ENCODE measurements around the gene SPAG16.
"Not testable (repeated sequence)": the region's sequence is repeated elsewhere in the genome, so short reads cannot be mapped to it uniquely, and the experiment has no call there.

The SPAG16 gene

DNA sequence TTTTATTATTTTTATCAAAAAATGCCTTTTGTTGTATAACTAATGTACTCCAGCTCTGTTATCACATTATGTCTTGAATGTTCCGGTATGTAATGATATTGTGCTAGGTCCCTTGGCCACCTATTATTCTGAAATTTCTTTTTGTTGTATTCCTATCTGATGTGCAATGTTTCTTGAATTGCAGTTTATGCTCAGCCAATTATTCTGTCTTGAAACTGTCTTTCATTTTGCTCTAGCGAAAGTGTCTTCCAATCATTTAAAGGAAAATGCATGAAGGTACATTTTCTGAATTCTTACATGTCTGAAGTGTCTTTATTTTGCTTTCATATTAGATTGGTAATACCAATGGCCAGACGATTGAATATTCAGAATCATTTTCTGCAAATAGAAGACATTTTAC lies 277.5 kb downstream of the SPAG16 start:
- DNase-seq, result no peak

DNA sequence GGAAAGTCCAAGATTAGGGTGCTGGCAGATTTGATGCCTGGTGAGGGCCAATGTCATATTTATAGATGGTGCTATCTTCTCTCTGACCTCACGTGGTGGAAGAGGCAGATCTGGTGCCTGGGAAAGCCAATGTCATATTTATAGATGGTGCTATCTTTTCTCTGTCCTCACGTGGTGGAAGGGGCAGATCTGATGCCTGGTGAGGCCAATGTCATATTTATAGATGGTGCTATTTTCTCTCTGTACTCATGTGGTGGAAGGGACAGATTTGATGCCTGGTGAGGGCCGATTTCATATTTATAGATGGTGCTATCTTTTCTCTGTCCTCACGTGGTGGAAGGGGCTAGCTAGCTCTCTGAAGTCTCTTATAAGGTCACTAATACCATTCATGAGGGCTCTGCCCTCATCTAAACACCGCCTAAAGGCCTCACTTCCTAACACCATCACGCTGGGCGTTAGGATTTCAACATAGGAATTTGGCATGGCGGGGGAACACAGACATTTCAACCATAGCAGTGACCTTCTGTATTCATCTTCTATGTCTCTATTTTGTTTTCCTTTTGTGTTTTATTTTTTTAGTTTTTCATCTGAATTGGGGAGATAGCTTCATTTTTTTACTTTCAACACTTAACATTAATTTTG lies 278.4 kb downstream of the SPAG16 start:
- no peak for DNase-seq

- DNase-seq, result no peak
Measured at GRCh38 chr2:213566846-213567245, 282.6 kb downstream of the SPAG16 start.

- no peak for DNase-seq
Measured at GRCh38 chr2:213609570-213610170, 325.4 kb downstream of the SPAG16 start.

GRCh38 chr2:213627054-213627710 lies 342.9 kb downstream of the SPAG16 start:
- no peak for DNase-seq

DNA sequence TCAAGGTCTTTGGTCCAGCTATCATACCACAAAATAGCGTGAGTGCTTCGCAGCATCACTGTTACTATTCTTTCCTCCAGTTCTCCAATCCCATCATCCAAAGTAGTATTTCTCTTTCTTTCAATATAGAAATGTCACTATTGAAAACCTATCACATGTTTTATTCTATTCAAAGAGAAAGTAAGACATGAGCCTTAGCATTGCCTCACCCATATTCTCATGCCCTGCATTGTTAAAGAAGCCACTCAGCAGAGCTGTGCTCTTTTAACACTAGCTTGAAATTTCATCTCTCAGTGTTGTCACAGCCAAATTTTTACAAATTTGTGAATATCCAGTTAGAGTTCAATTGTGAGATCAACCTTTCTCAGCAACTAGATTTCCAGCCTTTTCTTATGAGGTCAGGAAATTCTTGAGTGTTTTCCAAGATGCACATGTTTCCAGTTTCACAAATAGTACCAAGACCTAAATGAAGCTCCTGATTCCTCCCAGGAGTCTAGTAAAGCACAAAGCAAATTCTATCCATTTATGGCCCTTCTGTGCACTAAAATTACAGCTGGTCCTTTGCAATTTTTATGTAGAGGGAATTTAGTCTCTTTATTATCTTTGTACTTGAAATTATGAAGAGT lies 343.7 kb downstream of the SPAG16 start:
- no peak for DNase-seq

DNA sequence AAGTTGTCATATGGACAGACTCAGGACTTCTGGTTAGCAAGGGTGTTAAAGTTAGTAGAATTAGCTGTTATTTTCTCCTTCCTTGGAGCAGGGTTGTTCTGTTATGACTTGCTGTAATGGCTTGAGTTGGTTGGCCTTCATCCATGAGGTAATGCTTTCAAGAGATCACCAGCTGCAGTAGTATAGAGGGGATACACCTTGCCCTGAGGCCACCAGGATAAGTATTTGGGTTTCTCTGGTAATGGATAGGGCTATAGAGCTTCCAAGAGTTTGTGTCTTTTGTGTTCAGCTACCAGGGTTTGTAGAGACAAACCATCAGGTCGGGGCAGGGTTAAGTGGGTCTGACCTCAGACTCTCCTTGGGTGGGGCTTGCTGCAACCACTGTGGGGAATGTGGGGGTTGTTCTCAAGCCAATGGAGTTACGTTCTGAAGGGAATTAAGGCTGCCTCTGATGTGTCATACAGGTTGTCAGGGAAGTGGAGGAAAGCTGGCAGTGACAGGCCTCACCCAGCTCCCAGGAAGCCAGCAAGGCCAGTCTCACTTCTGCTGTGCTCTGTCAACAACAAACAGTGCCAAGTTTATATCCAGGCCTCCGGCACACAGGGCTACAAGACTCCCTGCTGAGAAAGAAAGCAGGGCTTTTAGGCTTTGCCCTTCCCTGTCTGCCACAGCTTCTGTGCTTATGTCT lies 356.6 kb downstream of the SPAG16 start:
- no peak for DNase-seq

DNA sequence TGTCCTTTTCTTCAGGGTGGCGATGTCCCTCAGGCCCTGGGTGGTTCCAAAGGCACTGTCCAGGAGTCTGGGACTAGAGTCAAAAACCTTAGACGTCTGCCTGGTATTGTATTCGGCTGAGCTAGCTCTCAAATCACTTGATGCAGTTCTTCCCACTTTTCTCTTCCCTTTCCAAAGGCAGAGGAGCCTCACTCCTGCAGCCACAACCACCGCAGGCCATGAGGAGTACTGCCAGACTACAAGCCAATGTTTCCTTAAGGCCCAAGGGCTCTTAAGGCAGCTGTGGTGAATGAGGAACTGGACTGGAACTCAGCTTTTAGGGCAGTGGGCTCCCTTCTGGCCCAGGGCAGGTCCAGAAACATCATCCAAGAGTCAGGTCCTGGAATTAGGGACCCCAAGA lies 360.7 kb downstream of the SPAG16 start:
- no peak for DNase-seq

DNA sequence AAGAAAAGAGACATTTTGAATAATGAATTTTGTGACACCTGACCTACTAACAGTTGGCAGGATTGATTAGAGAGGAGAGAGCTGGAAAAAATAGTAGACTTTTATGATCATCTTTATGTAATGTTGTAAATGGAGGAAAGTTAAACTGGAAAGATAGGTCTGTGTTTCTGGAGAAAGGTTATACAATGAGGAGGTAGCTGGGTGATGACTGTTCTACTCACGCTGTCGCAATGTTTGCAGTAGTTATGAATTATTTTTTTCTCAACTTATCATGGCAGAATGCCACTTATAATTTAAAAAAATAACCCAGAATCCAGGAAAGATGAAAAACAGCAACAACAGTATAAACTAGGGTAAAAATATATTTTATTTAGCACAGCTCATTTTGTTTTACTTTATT lies 364.9 kb downstream of the SPAG16 start:
- no peak for DNase-seq

- DNase-seq, result no peak
Measured at GRCh38 chr2:213664817-213665216, 380.6 kb downstream of the SPAG16 start.

- no peak for DNase-seq
Measured at GRCh38 chr2:213669657-213670056, 385.4 kb downstream of the SPAG16 start.

DNA sequence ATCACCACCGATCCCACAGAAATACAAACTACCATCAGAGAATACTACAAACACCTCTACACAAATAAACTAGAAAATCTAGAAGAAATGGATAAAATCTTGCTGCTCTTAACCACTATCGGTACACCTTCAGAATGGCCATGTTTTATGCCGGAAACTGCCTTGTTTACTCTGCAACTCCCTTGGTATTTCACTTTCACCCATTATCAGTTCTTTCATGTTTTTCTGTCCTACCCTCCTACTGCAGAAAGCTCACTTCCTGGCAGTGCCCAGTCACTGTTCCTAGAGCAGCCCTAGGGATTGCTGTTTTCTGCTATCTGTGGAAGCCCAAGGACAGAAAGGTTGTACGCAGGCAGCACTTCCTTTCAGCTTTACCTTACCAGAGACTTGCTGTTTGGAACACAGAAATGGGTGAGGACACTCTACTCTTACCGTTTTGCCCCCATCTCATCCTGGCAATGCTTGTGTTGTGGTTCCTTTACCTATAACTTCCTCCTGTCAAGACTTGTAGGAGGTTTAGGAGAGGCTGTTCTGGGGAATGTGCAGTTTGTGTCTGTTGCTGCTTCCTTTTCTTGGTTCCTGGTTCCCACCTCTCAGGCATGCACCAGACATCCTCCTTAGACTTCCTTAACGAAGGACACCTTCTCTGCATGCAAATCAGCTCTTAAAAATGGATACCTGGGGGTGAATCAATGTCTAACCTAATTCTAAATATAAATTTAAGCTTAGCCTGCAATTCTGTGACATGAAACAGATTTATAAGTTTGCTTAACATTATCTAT lies 394.4 kb downstream of the SPAG16 start:
- DNase-seq, result no peak

DNA sequence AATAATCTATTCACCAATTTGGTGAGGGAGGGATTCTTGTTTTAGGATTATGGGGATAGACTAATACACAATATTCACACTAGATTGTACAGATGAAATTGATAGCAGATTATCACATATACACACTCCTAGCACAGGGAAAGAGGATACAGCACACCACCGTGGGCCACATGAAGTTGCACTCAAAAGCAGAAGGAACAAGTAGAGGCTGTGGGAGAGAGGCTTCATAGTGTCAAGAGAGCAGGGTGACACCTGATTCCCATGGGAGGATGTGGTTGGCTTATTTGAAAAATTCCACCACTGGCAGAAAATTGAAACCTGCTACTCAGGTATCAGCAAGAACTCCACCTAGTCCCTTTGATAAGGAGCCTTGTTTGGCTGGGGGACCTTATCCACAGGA lies 395.6 kb downstream of the SPAG16 start:
- DNase-seq, result no peak

- no peak for DNase-seq
Measured at GRCh38 chr2:213682276-213682675, 398.0 kb downstream of the SPAG16 start.

- no peak for DNase-seq
Measured at GRCh38 chr2:213688133-213688532, 403.9 kb downstream of the SPAG16 start.

GRCh38 chr2:213688825-213689224 lies 404.6 kb downstream of the SPAG16 start:
- not testable (repeated sequence) for DNase-seq

DNA sequence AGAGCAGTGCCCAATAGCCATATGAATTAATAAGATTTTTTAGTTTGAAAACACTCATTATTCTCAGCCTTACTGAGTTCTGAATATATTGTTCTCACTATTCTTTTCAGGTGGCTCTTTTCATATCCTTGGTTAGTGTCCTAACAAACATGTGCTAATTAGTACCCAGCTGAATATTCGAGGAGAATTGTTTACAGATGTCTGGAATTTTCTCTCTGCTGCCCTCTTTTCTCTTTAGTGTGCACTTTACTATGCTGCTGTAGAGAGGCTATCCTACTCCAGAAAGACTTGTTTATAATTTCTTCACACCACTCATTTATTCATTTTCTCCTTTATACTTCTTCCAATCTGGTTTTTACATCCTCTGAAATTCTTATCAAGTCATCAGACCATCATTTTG lies 405.3 kb downstream of the SPAG16 start:
- DNase-seq, result no peak

DNA sequence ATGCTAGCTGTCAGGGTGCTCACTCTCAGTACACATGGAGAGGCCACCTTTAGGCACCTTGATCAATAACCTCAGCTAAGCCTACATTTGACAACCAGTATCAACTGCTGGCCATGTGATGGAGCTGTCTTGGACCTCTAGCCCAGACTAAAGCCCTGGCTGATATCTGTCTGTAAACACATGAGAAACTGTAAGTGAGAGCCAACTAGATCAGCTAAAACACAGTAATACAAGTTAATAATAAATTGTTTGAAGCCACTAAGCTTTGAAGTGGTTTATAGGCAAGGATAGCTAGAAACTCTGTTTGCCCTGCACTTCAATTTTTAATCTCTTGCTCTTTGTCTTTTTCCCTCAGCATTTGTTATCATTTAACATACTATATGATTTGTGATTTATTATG lies 407.1 kb downstream of the SPAG16 start:
- DNase-seq, result no peak

GRCh38 chr2:213696442-213696841 lies 412.2 kb downstream of the SPAG16 start:
- DNase-seq, result no peak

DNA sequence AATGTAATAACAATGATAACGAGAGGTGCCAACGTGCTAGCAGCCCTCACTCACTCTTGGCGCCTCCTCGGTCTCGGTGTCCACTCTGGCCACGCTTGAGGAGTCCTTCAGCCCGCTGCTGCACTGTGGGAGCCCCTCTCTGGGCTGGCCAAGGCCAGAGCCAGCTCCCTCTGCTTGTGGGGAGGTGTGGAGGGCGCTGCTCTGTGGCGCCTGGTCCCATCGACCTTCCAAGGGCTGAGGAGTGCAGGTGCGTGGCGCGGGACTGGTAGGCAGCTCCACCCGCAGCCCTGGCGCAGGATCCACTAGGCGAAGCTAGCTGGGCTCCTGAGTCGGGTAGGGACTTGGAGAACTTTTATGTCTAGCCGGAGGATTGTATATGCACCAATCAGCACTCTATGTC lies 417.1 kb downstream of the SPAG16 start:
- not testable (repeated sequence) for DNase-seq

DNA sequence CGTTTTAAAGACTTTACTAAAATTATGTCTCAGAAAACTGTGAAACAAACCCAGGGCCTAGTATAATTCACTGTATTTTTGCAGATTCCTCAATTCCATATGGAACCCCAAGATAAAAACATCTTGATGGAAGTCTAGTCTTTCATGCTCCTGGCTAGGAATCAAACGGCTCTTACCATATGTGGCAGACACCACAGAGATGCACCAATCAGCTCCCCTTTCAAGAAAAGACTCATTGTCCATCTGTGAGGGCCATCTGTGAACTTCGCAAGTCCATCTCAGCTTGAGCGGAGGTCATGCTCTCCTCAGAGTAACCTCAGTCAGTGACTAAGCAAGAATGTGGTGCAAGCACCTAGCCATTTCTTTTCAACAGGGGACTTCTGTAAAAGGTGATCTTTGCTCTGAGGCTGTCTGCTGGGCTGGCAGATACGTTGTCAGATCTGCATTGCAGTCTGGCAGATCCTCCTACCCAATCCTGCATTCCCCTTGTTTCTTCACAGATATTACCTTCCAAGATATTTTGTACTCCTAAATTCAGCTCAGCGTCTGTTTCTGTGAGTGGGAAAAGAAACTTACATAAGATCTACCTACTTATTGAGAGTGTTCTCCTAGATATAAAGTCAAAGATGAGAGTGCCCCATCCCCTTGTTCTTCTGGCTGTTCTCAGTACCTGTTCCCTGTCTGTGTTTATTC lies 419.3 kb downstream of the SPAG16 start:
- DNase-seq, result no peak

- no peak for DNase-seq
Measured at GRCh38 chr2:213710164-213710563, 425.9 kb downstream of the SPAG16 start.

Measured in CD4-positive, alpha-beta T cell treated with Interleukin-17A for 4 hours (primary cell).